ENCODE results near the gene FAH. TPM values are rescaled to one million over a fixed set of nuclear protein-coding genes. Genes with fewer than 3 reads are reported as not detected.

FAH gene
- total and polyA plus RNA-seq, 10 of the 15 experiments (the other 5 are each of a cell fraction or from before 2014, with no cell fraction given), result 36.3 to 121 (median 62.0) TPM

DNA sequence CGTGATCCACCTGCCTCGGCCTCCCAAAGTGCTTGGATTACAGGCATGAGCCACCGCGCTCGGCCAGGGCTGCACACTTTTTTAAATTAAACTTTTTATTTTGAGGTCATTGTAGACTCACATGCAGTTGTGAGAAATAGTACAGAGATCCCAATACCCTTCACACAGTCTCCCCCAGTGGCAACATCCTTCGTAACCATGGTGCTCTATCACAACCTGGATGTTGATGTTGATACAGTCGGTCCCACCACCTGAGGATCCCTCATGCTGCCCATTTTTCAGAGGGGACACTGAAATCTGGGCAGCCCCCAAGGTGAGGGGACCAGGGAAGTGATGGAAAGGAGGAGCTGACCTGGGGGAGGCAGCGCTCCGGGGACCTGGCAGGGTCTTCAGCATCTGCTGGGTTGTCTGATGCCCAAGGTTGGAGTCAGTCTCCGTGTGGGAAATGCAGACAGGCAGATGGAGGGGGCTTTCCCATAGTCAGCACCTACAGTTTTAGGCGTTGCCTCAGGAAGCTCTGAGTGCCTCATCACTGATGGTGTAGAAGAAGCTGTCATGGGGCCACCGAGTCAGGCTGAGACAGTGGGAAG lies 17.1 kb downstream of the FAH start:
- no peak overlapping the region for H3K27ac ChIP-seq (ENCODE audit: control insufficient read depth, insufficient read depth)
- in situ Hi-C loops (cut with MboI), result loop anchor here (10.0 kb wide), 2 partner anchors 395 to 785 kb away; no protein-coding TSS in a partner anchor
- peaks cover 0 to 4% of the 10 kb centered on the region in 2 experiments; a peak in 1 of 4 replicates for H3K36me3 ChIP-seq (ENCODE audit: control insufficient read depth in 2 of 2, insufficient read depth in 2 of 2, low read length in 1 of 2)
- WGBS (ENCODE audit: insufficient coverage, insufficient replicate concordance, low lambda C conversion rate, missing lambda C conversion rate), result 89% methylated on average over 12 of the region's 12 CpGs
- SMC1A ChIA-PET (ENCODE audit: uncharacterized antibody, unreplicated experiment), result no interaction called here
- ATAC-seq (no peak), FAIRE-seq (no peak), DNase-seq (ENCODE audit: low read depth, low spot score) (no peak)
- no peaks in the 10 kb centered on the region for H4K20me1 ChIP-seq (ENCODE audit: control insufficient read depth, insufficient read depth)
- H3K4me3 ChIP-seq, result no peak overlapping the region
- no peak overlapping the region for H2AFZ ChIP-seq (ENCODE audit: control insufficient read depth, low read depth, low read length)
- RAD21 ChIA-PET (ENCODE audit: unreplicated experiment), result interaction anchor here (1.1 kb wide), 1 partner anchor 109 kb away, joined by 3 read pairs; no protein-coding TSS in a partner anchor
- BruUV-seq (replicated peaks), result no TSS peak
- H3K4me1 ChIP-seq (ENCODE audit: control insufficient read depth, insufficient read depth, low read length), result no peaks in the 10 kb centered on the region; the same call in 1 of the 2 replicates
- no peaks in the 10 kb centered on the region for H3K9me3 ChIP-seq (replicated peaks; ENCODE audit: control insufficient read depth, insufficient read depth, low read length)
- intact Hi-C loops (cut with micrococcal nuclease; ENCODE audit: unreplicated experiment), result loop anchor here (5.0 to 10.0 kb wide), 4 partner anchors 108 to 395 kb away; partner anchors contain the start of gene MTHFS
- TF ChIP-seq, protein P1, sequence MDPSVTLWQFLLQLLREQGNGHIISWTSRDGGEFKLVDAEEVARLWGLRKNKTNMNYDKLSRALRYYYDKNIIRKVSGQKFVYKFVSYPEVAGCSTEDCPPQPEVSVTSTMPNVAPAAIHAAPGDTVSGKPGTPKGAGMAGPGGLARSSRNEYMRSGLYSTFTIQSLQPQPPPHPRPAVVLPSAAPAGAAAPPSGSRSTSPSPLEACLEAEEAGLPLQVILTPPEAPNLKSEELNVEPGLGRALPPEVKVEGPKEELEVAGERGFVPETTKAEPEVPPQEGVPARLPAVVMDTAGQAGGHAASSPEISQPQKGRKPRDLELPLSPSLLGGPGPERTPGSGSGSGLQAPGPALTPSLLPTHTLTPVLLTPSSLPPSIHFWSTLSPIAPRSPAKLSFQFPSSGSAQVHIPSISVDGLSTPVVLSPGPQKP (IDR thresholded peaks at IDR 0.05; ENCODE audit: low read depth, low read length), result no peak
- TF ChIP-seq, protein P2, sequence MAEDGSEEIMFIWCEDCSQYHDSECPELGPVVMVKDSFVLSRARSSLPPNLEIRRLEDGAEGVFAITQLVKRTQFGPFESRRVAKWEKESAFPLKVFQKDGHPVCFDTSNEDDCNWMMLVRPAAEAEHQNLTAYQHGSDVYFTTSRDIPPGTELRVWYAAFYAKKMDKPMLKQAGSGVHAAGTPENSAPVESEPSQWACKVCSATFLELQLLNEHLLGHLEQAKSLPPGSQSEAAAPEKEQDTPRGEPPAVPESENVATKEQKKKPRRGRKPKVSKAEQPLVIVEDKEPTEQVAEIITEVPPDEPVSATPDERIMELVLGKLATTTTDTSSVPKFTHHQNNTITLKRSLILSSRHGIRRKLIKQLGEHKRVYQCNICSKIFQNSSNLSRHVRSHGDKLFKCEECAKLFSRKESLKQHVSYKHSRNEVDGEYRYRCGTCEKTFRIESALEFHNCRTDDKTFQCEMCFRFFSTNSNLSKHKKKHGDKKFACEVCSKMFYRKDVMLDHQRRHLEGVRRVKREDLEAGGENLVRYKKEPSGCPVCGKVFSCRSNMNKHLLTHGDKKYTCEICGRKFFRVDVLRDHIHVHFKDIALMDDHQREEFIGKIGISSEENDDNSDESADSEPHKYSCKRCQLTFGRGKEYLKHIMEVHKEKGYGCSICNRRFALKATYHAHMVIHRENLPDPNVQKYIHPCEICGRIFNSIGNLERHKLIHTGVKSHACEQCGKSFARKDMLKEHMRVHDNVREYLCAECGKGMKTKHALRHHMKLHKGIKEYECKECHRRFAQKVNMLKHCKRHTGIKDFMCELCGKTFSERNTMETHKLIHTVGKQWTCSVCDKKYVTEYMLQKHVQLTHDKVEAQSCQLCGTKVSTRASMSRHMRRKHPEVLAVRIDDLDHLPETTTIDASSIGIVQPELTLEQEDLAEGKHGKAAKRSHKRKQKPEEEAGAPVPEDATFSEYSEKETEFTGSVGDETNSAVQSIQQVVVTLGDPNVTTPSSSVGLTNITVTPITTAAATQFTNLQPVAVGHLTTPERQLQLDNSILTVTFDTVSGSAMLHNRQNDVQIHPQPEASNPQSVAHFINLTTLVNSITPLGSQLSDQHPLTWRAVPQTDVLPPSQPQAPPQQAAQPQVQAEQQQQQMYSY (CRISPR knock-in tag; IDR thresholded peaks at IDR 0.05), result no peak
- CTCF ChIA-PET, result interaction anchor here (1.3 kb wide), 1 partner anchor 13 kb away, joined by 3 read pairs; no protein-coding TSS in a partner anchor
- H3K27me3 ChIP-seq (replicated peaks in 1 of 2; ENCODE audit: control insufficient read depth in 2 of 2, insufficient read depth in 2 of 2, low read length in 1 of 2), result no peaks in the 10 kb centered on the region
- POLR2A ChIA-PET, result no interaction called here
- no peak overlapping the region for H3K9ac ChIP-seq (ENCODE audit: control insufficient read depth, insufficient read depth, low read length)
- H3K79me2 ChIP-seq (ENCODE audit: control insufficient read depth, insufficient read depth, low read length), result no peaks in the 10 kb centered on the region
- H3K4me2 ChIP-seq (ENCODE audit: control insufficient read depth, insufficient read depth), result no peak overlapping the region
